Choroid plexus epithelial cell (primary cell): Measurements from ENCODE around the gene CCL11.

Source experiments
- DNase-seq: peaks from one replicate; pipeline ENCODE4 v3.0.0-alpha.2; 2010; ENCODE audit warnings: low read depth
- H3K4me3 ChIP-seq: 2 replicates; pipeline ENCODE4 v1.5.1; 2011; ENCODE audit warnings: low read depth, mild to moderate bottlenecking, control low read depth, low read length, moderate library complexity
- TF ChIP-seq, protein P1 (sequence below): conservative IDR thresholded peaks from 2 replicates; pipeline ENCODE4 v1.5.1; 2011; ENCODE audit warnings: low read depth, mild to moderate bottlenecking, control low read depth, inconsistent platforms, low read length, moderate library complexity

CCL11 gene

DNA sequence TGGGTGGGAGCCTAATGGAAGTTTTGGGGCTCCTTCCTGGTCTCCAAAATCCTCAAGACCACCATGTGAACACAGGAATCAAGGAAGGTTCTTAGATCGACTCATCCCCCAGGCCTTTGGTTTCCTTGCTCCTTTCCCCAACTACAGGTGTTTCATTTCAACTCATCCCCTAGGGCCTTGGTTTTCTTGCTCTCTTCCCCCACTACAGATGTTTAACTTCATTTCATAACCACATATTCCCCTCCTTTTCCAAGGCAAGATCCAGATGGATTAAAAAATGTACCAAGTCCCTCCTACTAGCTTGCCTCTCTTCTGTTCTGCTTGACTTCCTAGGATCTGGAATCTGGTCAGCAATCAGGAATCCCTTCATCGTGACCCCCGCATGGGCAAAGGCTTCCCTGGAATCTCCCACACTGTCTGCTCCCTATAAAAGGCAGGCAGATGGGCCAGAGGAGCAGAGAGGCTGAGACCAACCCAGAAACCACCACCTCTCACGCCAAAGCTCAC lies at the start of gene CCL11:
Gene CCL11, plus strand, starts transcription at position 457 of the 507 bp plus-strand sequence. CDS start 67 bp downstream, outside the sequence.
- H3K4me3 ChIP-seq, result no peak within 1 kb of the TSS
- DNase-seq, result no peak
- TF ChIP-seq, protein P1, sequence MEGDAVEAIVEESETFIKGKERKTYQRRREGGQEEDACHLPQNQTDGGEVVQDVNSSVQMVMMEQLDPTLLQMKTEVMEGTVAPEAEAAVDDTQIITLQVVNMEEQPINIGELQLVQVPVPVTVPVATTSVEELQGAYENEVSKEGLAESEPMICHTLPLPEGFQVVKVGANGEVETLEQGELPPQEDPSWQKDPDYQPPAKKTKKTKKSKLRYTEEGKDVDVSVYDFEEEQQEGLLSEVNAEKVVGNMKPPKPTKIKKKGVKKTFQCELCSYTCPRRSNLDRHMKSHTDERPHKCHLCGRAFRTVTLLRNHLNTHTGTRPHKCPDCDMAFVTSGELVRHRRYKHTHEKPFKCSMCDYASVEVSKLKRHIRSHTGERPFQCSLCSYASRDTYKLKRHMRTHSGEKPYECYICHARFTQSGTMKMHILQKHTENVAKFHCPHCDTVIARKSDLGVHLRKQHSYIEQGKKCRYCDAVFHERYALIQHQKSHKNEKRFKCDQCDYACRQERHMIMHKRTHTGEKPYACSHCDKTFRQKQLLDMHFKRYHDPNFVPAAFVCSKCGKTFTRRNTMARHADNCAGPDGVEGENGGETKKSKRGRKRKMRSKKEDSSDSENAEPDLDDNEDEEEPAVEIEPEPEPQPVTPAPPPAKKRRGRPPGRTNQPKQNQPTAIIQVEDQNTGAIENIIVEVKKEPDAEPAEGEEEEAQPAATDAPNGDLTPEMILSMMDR, result no peak

DNA sequence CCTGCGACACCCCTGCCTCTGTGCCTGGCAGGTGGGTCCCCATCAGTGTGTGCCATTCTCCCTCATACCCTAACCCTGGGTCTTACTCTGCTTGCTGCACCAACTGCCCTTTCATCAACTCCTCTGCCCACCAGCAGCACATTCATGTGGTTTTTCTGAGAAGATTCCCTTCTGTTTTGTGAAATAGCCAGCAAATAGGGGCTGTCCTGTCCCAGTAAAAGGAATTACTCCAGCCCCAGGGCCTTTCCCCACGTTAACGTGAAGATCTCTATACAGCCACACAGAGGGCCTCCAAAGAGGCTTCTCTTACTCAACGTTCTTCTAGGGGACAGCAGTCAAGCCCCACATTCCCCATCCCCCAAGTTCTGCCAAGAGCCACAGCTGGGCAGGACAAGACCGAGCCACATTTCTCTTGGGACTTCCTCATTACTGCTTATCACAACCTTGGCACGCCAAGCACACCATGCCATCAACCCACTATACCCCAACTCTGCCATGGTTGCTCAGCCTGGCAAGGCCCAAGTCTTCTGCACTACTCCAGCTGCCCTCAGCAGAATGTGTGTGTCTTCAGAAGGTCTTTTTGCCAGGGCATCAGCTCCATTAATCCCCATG lies 49.2 kb upstream of the CCL11 start:
- no peak for DNase-seq
- TF ChIP-seq, protein P1, result no peak
- no peak overlapping the region for H3K4me3 ChIP-seq

DNA sequence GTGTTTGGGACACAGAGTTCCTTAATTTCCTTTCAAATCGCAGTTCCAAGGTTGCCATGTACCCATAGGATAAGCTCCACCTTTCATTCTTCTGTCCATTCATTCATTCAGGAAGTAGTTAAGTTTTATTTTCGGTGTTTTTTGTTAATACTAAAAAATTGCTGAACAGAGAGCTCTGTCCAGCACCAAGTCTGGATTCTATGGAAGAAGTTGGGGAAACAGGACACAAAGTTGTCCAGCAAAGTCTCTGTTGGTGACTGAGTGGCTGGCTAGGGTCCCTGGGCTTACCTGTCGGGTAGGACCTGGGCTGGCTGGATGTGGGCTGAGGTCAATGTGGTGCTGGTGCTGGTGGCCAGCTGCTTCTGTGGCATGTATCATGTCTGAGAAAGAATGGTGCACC lies 48.1 kb upstream of the CCL11 start:
- DNase-seq, result no peak
- H3K4me3 ChIP-seq, result no peak overlapping the region
- TF ChIP-seq, protein P1, result no peak

DNA sequence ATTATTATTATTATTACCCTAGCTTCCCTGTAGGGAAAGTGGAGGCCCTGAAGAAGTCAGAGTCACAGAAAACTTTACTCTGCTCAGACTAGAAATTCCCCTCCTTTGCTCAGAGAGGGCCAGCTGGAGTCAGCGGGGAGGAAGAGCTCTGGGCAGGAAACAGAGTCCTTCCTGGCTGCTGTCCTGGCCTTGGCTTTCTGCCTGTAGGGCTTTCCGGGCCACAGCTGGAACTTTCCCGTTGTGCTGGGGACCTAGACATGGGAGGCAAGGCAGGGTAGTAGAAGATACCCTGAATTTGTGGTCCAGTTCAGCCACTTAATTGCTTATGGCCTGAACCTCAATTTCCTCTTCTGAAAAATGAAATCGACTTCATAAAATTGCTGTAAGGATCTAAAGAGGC lies 44.5 kb upstream of the CCL11 start:
- DNase-seq, result peak; percentile 38
- H3K4me3 ChIP-seq, result no peak overlapping the region
- TF ChIP-seq, protein P1, result no peak

DNA sequence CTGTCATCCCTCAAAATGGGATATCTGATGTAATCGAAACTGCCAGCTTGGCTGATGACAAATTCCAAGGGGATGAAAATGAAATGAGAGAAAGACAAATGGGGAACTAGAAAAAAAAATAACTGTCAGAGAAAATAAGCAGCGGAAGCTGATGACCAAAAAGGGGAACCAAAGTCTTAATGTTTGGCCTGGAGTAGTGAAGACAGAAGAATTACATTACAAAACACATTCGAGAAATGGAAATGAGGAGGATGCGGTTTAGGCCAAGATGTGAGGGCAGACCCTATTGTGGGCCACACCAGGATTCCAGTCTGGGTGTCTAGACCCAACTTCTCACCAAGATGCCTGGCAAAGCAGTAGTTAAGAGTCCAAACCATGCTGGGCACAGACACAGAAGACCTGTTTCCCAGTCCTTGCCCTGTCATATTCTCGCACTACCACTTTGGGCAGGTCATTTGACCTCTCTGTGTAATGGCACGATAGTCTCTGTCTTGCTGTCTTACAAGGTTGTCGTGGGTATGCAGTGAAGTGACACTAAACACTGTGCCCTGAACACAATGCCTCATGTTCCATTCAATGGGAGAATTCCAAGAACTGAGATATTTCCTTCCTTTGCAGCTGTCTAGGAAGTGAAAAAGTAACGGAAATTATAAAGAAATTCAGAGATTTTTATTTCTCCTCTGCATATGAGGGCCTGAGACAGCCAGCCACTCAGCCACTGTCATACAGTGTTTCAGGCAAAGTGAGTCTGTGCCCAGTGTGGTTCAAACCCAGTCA lies 42.8 kb upstream of the CCL11 start:
- TF ChIP-seq, protein P1, result no peak
- DNase-seq, result no peak
- H3K4me3 ChIP-seq, result no peak overlapping the region

DNA sequence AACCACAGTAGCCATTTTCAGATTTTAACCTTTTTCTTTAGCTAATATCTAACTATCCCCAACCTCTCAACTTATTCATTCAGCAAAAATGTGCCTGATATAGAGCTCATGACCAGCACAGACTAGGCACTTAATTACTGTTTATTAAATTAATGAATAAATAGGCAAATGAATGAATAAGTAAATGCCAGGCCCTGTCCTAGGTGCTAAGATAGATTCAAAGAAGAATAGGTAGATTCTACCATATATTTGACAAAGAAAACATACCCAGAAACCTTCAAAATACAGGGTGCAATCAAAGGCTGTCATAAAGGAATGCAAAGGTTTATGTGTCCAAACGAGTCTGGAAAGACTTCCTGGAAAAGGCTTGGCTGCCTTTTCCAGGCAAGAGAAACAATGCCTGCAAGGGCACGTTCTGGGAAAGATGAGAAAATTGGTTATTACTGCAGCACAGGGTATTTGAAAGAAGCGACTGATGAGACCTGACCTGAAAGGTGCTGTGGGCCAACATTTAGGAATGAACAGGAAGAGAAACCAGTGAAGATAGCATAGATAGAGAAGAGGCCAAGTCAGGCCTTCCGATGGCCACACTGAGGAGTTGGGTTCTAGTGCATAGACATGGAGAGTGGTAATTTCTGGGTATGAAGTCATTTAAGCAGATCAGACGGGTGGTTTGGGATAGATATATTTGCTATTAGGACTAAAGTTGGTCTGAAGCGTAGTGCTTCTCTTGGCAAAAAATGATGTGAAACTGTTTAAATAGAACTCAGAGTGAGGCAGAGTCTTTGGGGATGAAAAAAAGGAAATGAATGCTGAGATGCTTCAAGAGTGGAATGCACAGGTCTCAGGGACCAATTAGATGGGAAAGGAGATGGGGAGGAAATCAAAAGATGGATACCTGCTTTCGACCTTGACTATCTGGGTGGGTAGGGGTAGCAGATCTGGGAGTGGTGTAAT lies 41.9 kb upstream of the CCL11 start:
- no peak overlapping the region for H3K4me3 ChIP-seq
- TF ChIP-seq, protein P1, result no peak
- no peak for DNase-seq
